Neural cell (in vitro differentiated cells): ENCODE results near the gene XG. TPM values are rescaled to one million over a fixed set of nuclear protein-coding genes. Genes with fewer than 3 reads are reported as not detected.

Experiments used
- H2AFZ ChIP-seq: fragments of 200-600, 300-800 bp; sonication (generic), shearing (Covaris generic); 2 replicates; pipeline ENCODE4 v1.6.0; 2014; ENCODE audit warnings: low read depth, mild to moderate bottlenecking, antibody characterized with exemption, low read length, moderate library complexity
- H3F3A ChIP-seq: fragments of 200-600 bp; shearing (Covaris generic); 2 replicates; pipeline ENCODE4 v1.6.1; 2016; ENCODE audit warnings: mild to moderate bottlenecking, moderate library complexity, mixed read lengths, antibody characterized with exemption, low read length; ENCODE audit not compliant: insufficient read depth, poor library complexity, severe bottlenecking
- H3K27ac ChIP-seq: fragments of 200-600, 300-800 bp; sonication (generic), shearing (Covaris generic); 2 replicates; pipeline ENCODE4 v1.5.1; 2014; ENCODE audit warnings: mild to moderate bottlenecking, low read length, moderate library complexity
- H3K27me3 ChIP-seq: fragments of 300-800, 200-600 bp; sonication (generic), shearing (Covaris generic); 2 replicates; pipeline ENCODE4 v1.6.0; 2014; ENCODE audit warnings: mild to moderate bottlenecking, low read depth, low read length, moderate library complexity; ENCODE audit not compliant: insufficient read depth
- H3K36me3 ChIP-seq: fragments of 300-800, 200-600 bp; sonication (generic), shearing (Covaris generic); 2 replicates; pipeline ENCODE4 v1.5.1; 2014; ENCODE audit warnings: mild to moderate bottlenecking, antibody characterized with exemption, low read length, moderate library complexity; ENCODE audit not compliant: insufficient read depth
- H3K4me2 ChIP-seq: fragments of 300-800, 200-600 bp; sonication (generic), shearing (Covaris generic); 2 replicates; pipeline ENCODE4 v1.6.0; 2014; ENCODE audit warnings: mild to moderate bottlenecking, low read length
- H3K4me3 ChIP-seq: fragments of 300-800, 200-600 bp; sonication (generic), shearing (Covaris generic); 2 replicates; pipeline ENCODE4 v1.5.1; 2014; ENCODE audit warnings: mild to moderate bottlenecking, low read length, moderate library complexity
- H3K79me2 ChIP-seq: fragments of 200-600 bp; shearing (Covaris generic); replicated peaks from 2 replicates; pipeline ENCODE4 v1.6.0; 2014; ENCODE audit warnings: mild to moderate bottlenecking, low read length, moderate library complexity; ENCODE audit not compliant: insufficient read depth
- H3K9ac ChIP-seq: fragments of 300-800, 200-600 bp; sonication (generic), shearing (Covaris generic); 2 replicates; pipeline ENCODE4 v1.6.1; 2016; ENCODE audit warnings: mild to moderate bottlenecking, low read length, mixed read lengths
- H3K9me2 ChIP-seq: fragments of 200-600 bp; shearing (Covaris generic); 2 replicates; pipeline ENCODE4 v1.6.1; 2016; ENCODE audit warnings: mild to moderate bottlenecking, low read length, mixed read lengths; ENCODE audit not compliant: insufficient read depth
- H3K9me3 ChIP-seq: fragments of 200-600, 300-800 bp; sonication (generic), shearing (Covaris generic); 2 replicates; pipeline ENCODE4 v1.6.1; 2016; ENCODE audit warnings: mild to moderate bottlenecking, mixed run types, low read length, moderate library complexity, mixed read lengths
- H4K20me1 ChIP-seq: fragments of 200-600 bp; shearing (Covaris generic); 2 replicates; pipeline ENCODE4 v1.6.1; 2016; ENCODE audit warnings: mild to moderate bottlenecking, mixed run types; ENCODE audit not compliant: insufficient read depth
- EP300 ChIP-seq: fragments of 450-650 bp; conservative IDR thresholded peaks from 2 replicates; pipeline ENCODE4 v1.6.1; 2014; ENCODE audit warnings: antibody characterized with exemption, mild to moderate bottlenecking, moderate library complexity; ENCODE audit not compliant: poor library complexity, severe bottlenecking
- EZH2 ChIP-seq: fragments of 200-600, 300-800 bp; shearing (Covaris generic), sonication (generic); IDR thresholded peaks from 2 replicates; pipeline ENCODE4 v1.6.1; 2014; ENCODE audit warnings: antibody characterized with exemption, low read length, borderline replicate concordance, mild to moderate bottlenecking; ENCODE audit not compliant: insufficient read depth, poor library complexity, severe bottlenecking
- POLR2AphosphoS5 ChIP-seq: IDR thresholded peaks from 2 replicates; pipeline ENCODE4 v1.6.1; 2012
- RAD21 ChIP-seq: fragments of 450-650 bp; conservative IDR thresholded peaks from 2 replicates; pipeline ENCODE4 v1.6.1; 2014; ENCODE audit warnings: antibody characterized with exemption, mild to moderate bottlenecking, moderate library complexity
- SMC3 ChIP-seq: fragments of 450-650 bp; conservative IDR thresholded peaks from 2 replicates; pipeline ENCODE4 v1.6.1; 2014; ENCODE audit warnings: antibody characterized with exemption, mild to moderate bottlenecking, moderate library complexity; ENCODE audit not compliant: poor library complexity
- TAF1 ChIP-seq: IDR thresholded peaks from 2 replicates; pipeline ENCODE4 v1.6.1; 2012; ENCODE audit warnings: low read depth
- polyA plus RNA-seq: library from polyadenylated mRNA; depleted of rRNA; stranded (reverse); fragments of >200 nt; gene quantifications from 2 replicates; pipeline ENCODE4 v1.2.3, GENCODE V29; 2014
- TF ChIP-seq, protein P1 (sequence below): fragments of 450-650 bp; IDR thresholded peaks from 2 replicates; pipeline ENCODE4 v1.5.1; 2014; ENCODE audit warnings: antibody characterized with exemption, mild to moderate bottlenecking, moderate library complexity; ENCODE audit not compliant: poor library complexity, severe bottlenecking
- TF ChIP-seq, protein P2 (sequence below): IDR thresholded peaks from 2 replicates; pipeline ENCODE4 v1.6.1; 2012; ENCODE audit warnings: borderline replicate concordance

The XG gene
- polyA plus RNA-seq, 1 donor from 2014 or later = 0.37 TPM

DNA sequence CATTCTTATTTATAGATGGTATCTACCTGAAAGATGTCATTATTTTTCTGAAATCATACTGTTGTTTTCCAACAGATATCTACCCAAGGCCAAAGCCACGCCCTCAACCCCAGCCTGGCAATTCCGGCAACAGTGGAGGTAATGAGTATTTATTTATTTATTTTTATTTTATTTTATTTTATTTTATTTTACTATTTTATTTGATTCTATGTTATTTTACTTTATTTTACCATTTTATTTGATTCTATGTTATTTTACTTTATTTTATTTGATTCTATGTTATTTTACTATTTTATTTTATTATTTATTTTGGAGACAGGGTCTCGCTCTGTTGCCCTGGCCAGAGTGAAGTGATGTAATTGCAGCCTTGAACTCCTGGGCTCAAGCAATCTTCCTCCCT, 37.7 kb downstream of the XG start:
- TF ChIP-seq, protein P1, sequence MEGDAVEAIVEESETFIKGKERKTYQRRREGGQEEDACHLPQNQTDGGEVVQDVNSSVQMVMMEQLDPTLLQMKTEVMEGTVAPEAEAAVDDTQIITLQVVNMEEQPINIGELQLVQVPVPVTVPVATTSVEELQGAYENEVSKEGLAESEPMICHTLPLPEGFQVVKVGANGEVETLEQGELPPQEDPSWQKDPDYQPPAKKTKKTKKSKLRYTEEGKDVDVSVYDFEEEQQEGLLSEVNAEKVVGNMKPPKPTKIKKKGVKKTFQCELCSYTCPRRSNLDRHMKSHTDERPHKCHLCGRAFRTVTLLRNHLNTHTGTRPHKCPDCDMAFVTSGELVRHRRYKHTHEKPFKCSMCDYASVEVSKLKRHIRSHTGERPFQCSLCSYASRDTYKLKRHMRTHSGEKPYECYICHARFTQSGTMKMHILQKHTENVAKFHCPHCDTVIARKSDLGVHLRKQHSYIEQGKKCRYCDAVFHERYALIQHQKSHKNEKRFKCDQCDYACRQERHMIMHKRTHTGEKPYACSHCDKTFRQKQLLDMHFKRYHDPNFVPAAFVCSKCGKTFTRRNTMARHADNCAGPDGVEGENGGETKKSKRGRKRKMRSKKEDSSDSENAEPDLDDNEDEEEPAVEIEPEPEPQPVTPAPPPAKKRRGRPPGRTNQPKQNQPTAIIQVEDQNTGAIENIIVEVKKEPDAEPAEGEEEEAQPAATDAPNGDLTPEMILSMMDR = no peak
- TF ChIP-seq TAF1 = no peak
- H3F3A ChIP-seq = no peaks in the 10 kb centered on the region

DNA sequence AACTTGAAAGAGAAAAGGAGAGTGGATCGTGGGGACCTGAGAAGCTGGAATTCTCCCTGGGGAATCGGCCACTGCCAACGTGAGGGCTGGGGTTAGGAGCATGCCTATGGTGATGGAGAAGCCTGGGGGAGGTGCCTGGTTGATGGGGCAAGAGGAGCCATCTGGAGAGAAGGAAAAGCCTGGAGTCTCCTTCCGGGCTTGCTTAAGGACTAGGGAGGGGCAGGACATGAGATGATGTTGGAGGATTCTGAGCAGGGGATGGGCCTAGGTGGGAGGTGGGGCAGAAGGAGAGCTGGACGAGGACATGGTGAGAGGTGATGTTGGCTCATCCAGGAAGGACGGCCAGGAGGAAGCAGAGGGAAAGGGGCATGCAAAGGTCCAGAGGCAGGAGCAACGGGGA, 41.9 kb downstream of the XG start:
- Histone ChIP-seq H3K27ac (no peak overlapping the region), H3K36me3 (no peaks in the 10 kb centered on the region), H3K9ac (no peak overlapping the region), H3F3A (no peaks in the 10 kb centered on the region), H3K27me3 (no peaks in the 10 kb centered on the region), H2AFZ (no peak overlapping the region), H3K4me2 (no peak overlapping the region), H3K79me2 (no peaks in the 10 kb centered on the region), H4K20me1 (no peaks in the 10 kb centered on the region), H3K4me3 (no peak overlapping the region), H3K9me3 (no peaks in the 10 kb centered on the region), H3K9me2 (no peaks in the 10 kb centered on the region)
- TF ChIP-seq TAF1 (no peak), SMC3 (no peak), EP300 (no peak), POLR2AphosphoS5 (no peak), RAD21 (no peak), EZH2 (no peak)
- TF ChIP-seq, protein P2, sequence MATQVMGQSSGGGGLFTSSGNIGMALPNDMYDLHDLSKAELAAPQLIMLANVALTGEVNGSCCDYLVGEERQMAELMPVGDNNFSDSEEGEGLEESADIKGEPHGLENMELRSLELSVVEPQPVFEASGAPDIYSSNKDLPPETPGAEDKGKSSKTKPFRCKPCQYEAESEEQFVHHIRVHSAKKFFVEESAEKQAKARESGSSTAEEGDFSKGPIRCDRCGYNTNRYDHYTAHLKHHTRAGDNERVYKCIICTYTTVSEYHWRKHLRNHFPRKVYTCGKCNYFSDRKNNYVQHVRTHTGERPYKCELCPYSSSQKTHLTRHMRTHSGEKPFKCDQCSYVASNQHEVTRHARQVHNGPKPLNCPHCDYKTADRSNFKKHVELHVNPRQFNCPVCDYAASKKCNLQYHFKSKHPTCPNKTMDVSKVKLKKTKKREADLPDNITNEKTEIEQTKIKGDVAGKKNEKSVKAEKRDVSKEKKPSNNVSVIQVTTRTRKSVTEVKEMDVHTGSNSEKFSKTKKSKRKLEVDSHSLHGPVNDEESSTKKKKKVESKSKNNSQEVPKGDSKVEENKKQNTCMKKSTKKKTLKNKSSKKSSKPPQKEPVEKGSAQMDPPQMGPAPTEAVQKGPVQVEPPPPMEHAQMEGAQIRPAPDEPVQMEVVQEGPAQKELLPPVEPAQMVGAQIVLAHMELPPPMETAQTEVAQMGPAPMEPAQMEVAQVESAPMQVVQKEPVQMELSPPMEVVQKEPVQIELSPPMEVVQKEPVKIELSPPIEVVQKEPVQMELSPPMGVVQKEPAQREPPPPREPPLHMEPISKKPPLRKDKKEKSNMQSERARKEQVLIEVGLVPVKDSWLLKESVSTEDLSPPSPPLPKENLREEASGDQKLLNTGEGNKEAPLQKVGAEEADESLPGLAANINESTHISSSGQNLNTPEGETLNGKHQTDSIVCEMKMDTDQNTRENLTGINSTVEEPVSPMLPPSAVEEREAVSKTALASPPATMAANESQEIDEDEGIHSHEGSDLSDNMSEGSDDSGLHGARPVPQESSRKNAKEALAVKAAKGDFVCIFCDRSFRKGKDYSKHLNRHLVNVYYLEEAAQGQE = no peak
- TF ChIP-seq, protein P1 = no peak

More for the DNA sequence above, 37.7 kb downstream of the XG start:
- H3K9ac ChIP-seq = no peak overlapping the region
- H3K9me3 ChIP-seq = no peaks in the 10 kb centered on the region
- H3K4me3 ChIP-seq = no peak overlapping the region
- H3K27ac ChIP-seq = no peak overlapping the region
- no peak overlapping the region for H2AFZ ChIP-seq
- H3K9me2 ChIP-seq = no peaks in the 10 kb centered on the region
- H3K36me3 ChIP-seq = no peaks in the 10 kb centered on the region
- no peaks in the 10 kb centered on the region for H4K20me1 ChIP-seq
- H3K79me2 ChIP-seq = no peaks in the 10 kb centered on the region
- no peak overlapping the region for H3K4me2 ChIP-seq
- H3K27me3 ChIP-seq = no peaks in the 10 kb centered on the region
